ENCODE measurements around the gene FGF14.

Gene FGF14

GRCh38 chr13:102250448-102250847 lies 151.4 kb downstream of the FGF14 start:
- no peak for DNase-seq (ENCODE audit: low read depth in 2 of 2)

DNA sequence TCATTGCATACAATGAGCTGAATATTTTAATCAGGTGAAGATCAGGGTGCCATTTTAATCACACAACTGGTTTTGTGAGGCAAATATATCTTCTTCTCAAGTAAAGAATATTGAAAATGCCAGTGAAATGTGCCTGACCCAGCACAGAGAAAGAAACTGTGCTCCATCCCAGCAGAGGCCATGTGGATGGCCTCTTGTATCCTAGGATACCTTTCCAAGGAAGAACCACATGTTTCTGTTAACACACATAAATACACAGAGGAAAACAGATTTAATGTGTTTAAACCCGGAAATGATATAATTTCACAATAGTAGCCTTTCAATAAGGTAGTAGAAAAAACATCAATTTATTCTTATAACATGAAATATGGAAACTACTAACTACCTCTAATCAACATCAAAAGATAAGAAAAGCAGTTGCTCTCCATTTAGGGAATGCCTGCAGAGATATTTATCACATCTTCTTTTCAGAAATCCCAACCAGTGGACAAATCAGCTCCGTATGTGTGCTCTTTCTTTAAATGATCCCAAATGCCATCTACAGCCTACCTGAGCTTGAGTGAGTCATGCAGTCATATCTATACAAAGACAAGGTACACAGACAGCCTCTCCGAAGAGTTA lies 157.1 kb downstream of the FGF14 start:
- no peak for DNase-seq (ENCODE audit: low read depth in 2 of 2)

DNA sequence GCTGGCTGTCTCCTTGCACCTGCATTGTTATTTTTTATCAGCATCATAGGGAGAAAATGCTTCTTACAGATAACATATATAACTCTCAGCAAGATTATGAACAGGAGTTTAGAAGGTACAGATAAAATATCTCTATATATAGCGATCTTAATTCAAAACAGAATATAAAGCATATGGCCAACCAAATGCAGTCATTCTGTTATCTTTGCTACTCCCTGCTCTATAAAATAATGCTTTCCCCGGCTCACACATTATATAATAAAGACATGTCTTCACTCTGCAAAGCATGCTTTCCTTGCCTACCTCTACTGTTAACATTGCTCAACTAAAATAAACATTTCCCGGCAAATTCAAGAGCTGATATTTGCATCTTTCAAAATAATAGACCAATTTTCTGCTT lies 161.7 kb downstream of the FGF14 start:
- no peak for DNase-seq (ENCODE audit: low read depth in 2 of 2)

GRCh38 chr13:102237230-102237629 lies 164.6 kb downstream of the FGF14 start:
- no peak for DNase-seq (ENCODE audit: low read depth in 2 of 2)

DNA sequence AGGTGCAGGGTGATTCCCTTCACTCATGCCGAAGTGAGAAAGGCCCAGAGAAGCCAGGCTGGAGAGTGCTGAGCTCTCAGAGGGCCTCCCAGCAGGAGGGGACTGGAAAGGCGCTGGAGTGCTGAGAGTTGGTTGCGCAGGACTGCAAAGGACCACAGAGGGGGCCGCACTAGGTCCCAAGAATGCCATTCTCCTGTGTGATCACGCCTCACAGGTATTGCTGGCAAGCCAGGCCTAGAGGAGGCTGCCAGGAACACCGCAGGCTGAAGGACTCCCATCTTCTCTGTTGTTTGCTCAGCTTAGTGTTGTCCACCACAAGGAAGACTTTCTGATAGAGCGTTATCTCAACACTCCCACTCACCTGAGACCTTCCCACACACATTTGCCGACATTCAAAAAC lies 165.0 kb downstream of the FGF14 start:
- no peak for DNase-seq (ENCODE audit: low read depth in 2 of 2)

DNA sequence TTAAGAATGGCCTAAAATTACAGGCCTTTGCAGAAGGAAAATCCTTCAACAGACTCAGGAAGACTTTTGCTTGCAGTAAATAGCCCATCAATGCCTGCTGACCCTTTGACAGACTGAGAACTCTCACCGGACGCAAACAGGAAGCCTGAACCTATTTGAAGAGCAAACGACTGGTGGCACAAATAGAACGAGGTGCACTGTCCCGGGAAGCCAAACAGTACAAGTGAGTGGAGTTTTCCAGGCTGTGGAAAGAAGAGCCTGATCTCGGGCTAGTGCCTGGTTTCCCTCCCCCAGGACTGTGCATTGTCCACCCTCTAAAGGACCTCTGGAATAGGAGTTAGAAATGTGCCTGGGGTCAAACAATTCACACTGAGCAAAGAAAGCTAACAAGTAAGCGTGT lies 165.5 kb downstream of the FGF14 start:
- no peak for DNase-seq (ENCODE audit: low read depth in 2 of 2)

DNA sequence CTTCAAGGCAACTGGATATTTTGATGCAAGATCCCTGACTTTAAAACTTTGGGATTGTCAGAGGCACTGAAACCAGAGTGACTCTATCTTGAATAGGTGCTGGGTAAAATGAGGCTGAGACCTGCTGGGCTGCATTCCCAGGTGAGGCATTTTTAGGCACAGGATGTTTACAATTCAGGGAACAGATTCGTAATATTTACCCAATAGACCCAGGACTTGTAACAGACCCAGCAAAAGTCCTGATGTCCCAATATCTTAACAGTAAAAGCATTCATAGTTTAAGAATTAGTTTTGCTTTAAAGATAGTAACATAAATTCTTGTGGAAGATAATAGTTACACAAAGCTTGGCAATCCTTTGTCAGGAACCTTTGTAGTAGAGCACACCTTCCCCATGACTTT lies 166.2 kb downstream of the FGF14 start:
- no peak for DNase-seq (ENCODE audit: low read depth in 2 of 2)

DNA sequence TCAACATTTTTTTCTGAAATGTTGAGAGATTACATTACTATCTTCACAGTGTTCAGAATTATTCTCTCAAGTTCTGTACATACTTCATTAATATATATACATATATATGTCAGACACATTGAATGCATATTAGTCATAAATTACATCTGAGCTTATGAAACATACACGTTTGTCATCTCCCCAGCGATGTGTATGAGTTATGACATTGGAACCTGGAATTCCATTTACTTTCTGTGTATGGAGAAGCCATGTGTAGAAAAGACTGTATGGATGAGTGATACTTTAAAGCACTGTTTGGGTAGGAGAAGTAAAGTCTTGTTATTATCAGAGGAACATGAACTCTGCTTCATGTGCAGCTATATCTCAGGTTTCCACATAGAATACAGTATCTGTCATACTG lies 167.2 kb downstream of the FGF14 start:
- DNase-seq (ENCODE audit: low read depth in 2 of 2) = no peak

GRCh38 chr13:102233566-102234208 lies 168.2 kb downstream of the FGF14 start:
- no peak for DNase-seq (ENCODE audit: low read depth in 2 of 2)

DNA sequence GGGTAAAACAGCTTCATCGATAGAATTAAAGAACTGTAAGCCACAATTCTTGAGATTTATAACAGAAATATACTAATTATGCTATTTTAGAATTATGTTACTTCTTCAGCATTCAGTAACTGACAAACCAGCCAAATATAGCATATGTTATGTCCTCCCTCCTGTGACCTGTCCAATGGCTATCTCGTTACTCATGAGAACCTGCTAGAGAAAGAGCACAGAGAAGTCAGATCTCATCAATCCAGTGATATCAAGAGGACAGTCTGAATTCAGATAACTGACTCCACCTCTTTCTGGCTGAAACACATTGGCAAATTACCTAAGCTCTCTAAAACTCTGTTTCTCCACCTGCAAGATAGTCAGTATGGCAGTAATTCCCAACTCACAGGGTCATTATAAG lies 170.4 kb downstream of the FGF14 start:
- DNase-seq (ENCODE audit: low read depth in 2 of 2) = no peak

DNA sequence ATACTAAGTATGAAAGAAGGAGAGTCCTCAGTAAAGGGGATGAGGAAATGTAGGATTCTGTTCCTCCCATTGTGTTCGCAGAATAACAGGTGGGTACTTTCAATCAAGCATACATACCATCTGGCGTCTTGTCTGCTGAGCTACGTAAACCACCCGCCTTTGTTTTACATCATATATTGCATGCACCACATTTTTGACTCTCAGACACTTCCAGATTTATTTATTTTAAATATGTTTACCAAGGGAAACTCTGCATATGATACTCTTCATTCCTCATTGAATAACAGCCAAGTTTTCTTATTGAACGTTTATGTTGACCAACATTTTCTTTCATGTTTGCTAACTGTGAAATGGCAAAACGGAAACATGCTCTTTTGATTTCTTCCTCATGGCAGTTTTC lies 174.1 kb downstream of the FGF14 start:
- no peak for DNase-seq (ENCODE audit: low read depth in 2 of 2)

GRCh38 chr13:102226591-102226990 lies 175.3 kb downstream of the FGF14 start:
- no peak for DNase-seq (ENCODE audit: low read depth in 2 of 2)

GRCh38 chr13:102225892-102226291 lies 176.0 kb downstream of the FGF14 start:
- no peak for DNase-seq (ENCODE audit: low read depth in 2 of 2)

GRCh38 chr13:102220681-102221228 lies 181.1 kb downstream of the FGF14 start:
- no peak for DNase-seq (ENCODE audit: low read depth in 2 of 2)

- no peak for DNase-seq (ENCODE audit: low read depth in 2 of 2)
Measured at GRCh38 chr13:102214956-102215355, 186.9 kb downstream of the FGF14 start.

GRCh38 chr13:102212729-102213128 lies 189.1 kb downstream of the FGF14 start:
- no peak for DNase-seq (ENCODE audit: low read depth in 2 of 2)

DNA sequence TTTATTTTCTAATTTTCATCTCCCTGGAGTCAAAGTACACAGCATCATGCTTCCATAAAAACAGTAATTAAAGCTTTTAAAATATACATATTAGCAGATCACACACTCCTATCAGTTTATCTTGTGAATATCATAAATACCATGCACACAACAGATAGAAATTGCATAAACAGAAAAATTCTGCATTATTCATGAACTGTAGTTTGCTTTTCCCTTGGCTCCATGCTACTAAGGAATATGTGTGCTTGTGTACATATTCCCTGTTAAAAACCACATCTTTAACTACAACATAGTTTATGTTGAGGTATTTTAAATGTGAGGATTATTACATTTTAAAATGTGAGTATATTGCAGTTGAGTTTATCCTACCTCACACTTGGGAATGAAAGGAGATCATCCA lies 193.5 kb downstream of the FGF14 start:
- DNase-seq (ENCODE audit: low read depth in 2 of 2) = no peak

DNA sequence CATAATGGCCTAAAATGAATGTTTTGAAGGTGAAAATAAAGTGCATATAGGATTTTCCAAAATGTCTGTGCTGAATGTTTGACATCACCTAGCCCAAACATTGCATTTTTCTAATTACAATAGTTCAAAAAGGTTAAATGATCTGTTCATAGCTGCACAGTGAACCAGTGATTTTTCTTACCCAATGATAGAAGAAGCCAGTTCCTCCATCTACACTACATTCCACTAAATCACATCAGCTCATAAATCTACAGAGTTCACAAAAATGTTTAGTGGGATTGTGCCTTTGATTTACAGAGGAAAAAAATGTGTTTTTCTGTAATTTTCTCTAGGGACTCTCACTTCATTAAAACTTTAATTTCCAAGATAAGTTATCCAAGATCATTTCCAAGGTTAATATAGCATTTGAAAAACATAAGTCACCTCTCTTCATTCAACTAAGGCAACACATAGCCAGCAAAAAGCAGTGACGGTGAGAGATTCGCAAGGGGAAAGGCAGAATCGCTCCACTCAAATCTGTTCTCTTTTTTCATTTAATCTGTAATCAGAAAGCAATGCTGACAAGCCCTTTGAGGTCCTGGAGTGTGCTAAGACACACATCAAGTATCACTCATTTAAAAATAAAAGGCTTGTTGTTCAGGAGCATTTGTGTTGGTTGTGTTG lies 194.0 kb downstream of the FGF14 start:
- DNase-seq (ENCODE audit: low read depth in 2 of 2) = no peak

DNA sequence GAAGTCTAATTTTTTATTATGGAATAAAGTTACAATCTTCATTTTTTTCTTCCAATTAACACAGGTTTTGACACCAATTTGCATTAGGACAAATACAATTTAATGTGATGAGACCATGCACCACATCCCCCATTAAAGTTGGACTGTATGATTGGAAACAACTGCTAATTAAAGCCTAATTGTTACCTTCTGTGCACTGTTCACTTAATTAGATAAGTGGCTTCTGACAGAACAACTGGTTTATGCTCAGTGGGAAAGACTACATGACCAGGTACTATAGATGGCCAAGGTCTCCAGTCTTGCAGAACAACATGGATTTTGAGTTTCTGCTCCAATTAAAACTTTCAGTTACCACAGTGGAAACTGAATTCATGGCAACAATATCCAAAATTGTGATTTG lies 198.1 kb downstream of the FGF14 start:
- no peak for DNase-seq (ENCODE audit: low read depth in 2 of 2)

- no peak for DNase-seq (ENCODE audit: low read depth in 2 of 2)
Measured at GRCh38 chr13:102198418-102199311, 203.2 kb downstream of the FGF14 start.

DNA sequence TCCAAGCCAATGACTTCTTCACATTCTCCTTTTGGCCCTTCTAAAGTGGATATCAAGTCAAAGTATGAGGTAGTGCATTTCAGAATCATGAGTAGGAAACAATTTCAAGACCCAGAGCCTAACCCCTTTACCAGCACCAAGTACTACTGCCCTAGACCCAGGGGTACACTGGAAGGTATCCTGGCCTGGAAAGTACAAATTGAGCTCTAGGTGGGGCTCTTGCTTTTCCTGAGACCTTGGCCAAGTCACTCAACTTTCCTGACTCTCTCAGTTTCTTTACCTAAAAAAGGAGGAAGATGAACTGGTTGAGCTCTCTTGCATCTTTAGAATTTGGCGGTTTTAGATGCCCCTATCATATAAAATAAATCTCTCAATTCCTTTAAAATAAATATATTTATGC lies 204.7 kb downstream of the FGF14 start:
- DNase-seq (ENCODE audit: low read depth in 2 of 2) = no peak

Data from stimulated activated CD4-positive, alpha-beta T cell treated with anti-CD3 and anti-CD28 coated beads, Interleukin-4, amount 100 ng/mL, for 48 hours (primary cell).